Cardiac fibroblast (primary cell): ENCODE data around the gene UNCX.

Experiments
- DNase-seq, 2 donors: peaks; one replicate each; pipeline versions ENCODE4 v3.0.0 to v3.0.0-alpha.2; 2010; ENCODE audit warnings: low read depth in 2 of 2
- H3K4me3 ChIP-seq, 2 donors: replicated peaks in 1 of 2; 1 replicate in 1 of 2; 2 replicates in 1 of 2; pipeline ENCODE4 v1.5.1; 2011; ENCODE audit warnings: low read depth in 2 of 2, low read length in 2 of 2, mild to moderate bottlenecking in 2 of 2, moderate library complexity in 1 of 2
- CTCF ChIP-seq: IDR thresholded peaks from one replicate; pipeline ENCODE4 v1.5.1; 2011; ENCODE audit warnings: low read depth, mild to moderate bottlenecking, low read length, inconsistent platforms

UNCX gene

GRCh38 chr7:1238931-1239802 lies 6.5 kb downstream of the UNCX start:
- DNase-seq = no peak
- TF ChIP-seq CTCF = no peak
- H3K4me3 ChIP-seq = no peak overlapping the region

- no peak for TF ChIP-seq CTCF
- no peak overlapping the region for H3K4me3 ChIP-seq
- DNase-seq = no peak
Measured at GRCh38 chr7:1239803-1240516, 7.3 kb downstream of the UNCX start.

GRCh38 chr7:1240517-1241257 lies 8.0 kb downstream of the UNCX start:
- no peak overlapping the region for H3K4me3 ChIP-seq
- TF ChIP-seq CTCF = no peak
- DNase-seq = no peak

DNA sequence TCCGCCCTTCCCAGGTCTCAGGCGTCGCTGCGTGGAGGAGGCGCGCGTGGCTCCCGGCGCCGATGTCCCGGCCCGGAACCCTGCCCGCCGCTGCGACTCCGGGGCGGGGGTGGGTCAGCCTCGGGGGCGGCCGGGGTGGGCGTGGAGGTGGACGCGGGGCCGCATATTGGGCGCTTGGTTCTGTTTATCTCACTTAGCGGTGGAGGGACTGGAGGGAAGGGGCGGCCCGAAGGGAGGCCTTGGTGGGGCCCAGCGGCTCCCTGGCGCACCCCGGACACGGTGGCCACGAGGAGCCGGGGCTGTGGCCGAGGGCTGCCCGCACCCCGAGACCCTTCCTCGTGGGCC lies 8.6 kb downstream of the UNCX start:
- no peak for TF ChIP-seq CTCF
- H3K4me3 ChIP-seq = no peak overlapping the region
- no peak for DNase-seq

DNA sequence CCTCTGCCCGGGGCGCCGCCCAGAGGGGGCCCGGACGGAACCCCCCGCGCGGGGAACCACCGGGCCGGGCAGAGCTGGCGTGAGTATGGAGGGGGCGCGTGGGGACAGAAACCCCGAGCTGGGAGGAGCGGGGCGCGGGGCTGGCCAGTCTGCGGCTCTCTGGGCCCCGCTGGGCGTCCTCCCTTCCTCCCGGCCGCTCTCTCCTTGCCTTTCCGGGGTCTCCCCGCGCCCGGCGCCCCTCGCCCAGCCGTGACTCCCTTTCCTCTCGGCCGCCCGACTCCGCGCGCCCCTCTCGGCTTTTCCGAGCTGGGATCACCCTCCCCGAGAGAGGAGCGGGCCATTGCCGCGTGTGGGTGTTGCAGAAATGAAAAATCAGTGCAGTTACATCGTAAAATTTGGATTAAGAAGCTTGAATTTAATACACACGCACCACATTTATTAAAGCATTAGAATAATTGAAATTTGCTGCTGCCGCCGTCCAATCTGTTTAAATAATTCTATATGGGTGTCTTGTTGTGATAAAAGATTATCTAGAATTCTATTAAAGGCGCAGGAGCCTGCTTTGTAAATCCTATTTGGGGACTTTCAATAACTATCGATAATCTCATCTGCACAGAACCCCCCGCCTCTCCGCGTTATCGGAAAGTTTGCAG lies 9.1 kb downstream of the UNCX start:
- no peak for TF ChIP-seq CTCF
- DNase-seq = no peak
- no peak overlapping the region for H3K4me3 ChIP-seq

DNA sequence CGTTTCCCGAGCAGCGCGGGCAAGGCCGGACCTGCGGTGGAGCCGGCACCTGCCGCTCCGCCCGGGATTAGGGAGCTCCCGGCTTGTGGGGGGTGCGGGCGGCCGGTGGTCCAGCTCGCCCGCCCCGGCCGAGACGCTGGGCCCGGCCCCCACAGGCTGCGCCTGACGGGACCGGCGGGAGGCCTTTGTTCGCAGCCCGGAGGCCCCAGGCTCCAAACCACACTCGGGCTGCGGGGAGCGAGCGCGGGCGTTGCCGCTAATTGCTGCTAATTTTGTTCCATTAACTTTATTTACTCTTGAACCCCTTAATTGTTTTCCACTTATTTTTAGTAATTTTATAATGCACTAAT lies 9.6 kb downstream of the UNCX start:
- no peak overlapping the region for H3K4me3 ChIP-seq
- TF ChIP-seq CTCF = no peak
- DNase-seq = no peak
